GM19455 (cell line): ENCODE results near the gene ETV7.
A peak's percentile ranks its signal among the peaks of the same experiment; 100 is the strongest.
"Not testable (repeated sequence)": the region's sequence is repeated elsewhere in the genome, so short reads cannot be mapped to it uniquely, and the experiment has no call there.

Source experiments
- ATAC-seq: cut with Tn5 transposase; IDR thresholded peaks from one replicate; pipeline ENCODE4 v1.9.1; 2021; ENCODE audit not compliant: unreplicated experiment

ETV7 gene

GRCh38 chr6:36387440-36388303 is at the start of gene ETV7:
Gene ETV7, minus strand, starts transcription at chr6:36387669. Its CDS starts 128 bp downstream, at chr6:36387541.
- no peak for ATAC-seq

DNA sequence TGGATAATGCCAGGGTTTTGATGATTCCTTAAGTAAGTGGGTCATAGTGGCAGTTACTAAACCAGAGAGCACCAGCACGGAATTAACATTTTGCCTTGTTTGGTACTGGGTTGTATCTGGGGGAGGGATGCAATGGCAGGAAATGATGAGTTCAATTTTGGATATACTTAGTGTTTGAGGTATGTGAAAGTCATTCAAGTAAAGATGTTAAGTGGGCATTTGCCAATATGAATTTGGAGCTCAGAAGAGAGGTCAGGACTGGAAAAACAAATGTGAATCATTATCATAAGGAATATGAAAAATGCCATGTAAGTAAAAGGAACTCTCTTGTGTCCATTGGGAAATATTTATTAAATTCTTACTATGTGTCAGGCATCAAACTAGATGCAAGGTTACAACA is 49.0 kb upstream of the ETV7 start:
- ATAC-seq: no peak

DNA sequence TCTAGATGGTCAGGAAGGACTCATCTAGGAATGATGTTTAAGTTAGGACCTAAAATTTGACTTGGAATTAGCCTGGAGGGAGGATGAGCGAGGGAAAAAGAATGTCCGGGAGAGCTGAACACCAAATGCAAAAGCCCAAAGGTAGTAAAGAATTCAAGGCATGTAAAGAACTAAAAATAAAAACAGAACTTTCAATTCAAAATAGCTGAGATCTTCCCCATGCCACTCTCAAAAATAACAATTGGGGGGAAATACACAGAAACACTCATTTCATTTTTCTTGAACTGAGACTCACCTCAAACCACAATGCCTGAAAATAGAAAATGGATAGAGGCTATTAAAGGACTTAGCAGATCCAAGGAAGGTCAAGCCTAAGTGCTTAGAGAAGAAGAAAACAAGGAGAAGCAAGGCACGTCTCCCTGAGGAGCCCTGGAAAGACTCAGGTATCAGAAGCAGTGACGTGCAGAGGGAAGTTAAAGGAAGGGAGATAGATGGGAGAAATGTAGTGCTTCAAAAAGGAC is 44.7 kb upstream of the ETV7 start:
- no peak for ATAC-seq

- ATAC-seq: no peak
Observed at GRCh38 chr6:36431197-36431596, 43.7 kb upstream of the ETV7 start.

DNA sequence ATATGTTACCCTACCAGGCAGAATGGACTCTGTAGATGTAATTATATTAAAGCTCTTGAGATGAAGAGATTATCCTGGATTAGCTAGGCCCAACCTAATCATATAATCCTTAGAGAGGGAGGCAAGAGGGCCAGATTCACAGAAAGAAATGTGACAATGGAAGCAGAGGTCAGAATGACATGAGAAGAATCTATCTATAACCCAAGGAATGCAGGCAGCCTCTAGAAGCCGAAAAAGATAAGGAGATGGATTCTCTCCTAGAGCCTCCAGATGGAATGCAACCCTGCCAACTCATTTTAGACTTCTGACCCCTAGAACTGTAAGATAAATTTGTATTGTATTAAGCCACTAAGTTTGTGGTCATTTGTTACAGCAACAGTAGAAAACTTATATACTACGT is 42.9 kb upstream of the ETV7 start:
- no peak for ATAC-seq

DNA sequence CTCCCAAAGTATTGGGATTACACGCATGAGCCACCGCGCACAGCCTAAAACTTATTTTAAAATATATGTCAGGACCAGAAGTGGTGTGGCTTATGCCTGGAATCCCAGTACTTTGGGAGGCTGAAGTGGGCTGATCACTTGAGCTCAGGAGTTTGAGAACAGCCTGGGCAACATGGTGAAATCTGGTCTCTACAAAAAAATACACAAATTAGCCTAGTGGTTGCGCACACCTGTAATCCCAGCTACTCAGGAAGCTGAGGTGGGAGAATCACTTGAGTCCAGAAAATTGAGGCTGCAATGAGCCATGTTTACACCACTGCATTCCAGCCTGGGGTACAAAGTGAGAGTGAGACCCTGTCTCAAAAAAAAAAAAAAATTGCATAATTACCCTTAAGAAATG is 41.4 kb upstream of the ETV7 start:
- no peak for ATAC-seq

DNA sequence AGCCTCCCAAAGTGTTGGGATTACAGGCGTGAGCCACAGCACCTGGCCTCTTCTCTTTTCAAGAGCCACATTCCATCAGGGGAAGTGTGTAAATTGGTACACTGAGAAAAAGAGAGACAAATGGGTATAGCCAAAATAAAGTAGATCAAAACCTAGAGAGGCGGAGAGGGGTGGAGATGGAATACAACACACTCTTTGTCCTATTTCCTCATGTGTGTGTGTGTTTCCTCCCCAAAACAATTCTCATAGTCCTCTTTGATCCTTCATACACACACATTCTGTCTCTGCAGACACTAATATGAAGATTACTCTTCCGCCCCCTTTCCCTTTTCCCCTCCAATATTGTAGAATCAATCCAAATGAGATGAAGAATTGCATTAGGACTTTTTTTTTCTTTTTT is 39.2 kb upstream of the ETV7 start:
- no peak for ATAC-seq

- peak; percentile 91 for ATAC-seq
Observed at GRCh38 chr6:36423101-36423824, 35.8 kb upstream of the ETV7 start.

DNA sequence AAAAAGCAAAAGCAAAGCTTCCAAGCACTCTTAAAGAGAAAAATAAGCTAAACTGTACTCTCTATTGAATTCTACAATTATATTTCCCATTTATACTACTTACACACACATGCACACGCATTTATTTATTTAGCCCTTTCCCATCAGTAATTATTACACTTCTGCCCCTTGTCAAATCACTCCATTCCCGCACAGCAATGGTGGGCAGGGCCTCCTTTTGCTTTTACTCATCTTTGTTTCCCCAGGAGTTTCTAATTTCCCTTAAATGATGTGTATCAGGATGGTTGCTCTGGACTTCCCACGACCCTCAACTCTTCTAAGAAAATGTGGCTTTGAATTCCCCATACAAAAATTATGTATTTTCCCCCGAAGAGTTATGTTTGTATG is 35.2 kb upstream of the ETV7 start:
- ATAC-seq: peak; percentile 10

- no peak for ATAC-seq
Observed at GRCh38 chr6:36419310-36419709, 31.8 kb upstream of the ETV7 start.

GRCh38 chr6:36418558-36418957 is 31.1 kb upstream of the ETV7 start:
- no peak for ATAC-seq

DNA sequence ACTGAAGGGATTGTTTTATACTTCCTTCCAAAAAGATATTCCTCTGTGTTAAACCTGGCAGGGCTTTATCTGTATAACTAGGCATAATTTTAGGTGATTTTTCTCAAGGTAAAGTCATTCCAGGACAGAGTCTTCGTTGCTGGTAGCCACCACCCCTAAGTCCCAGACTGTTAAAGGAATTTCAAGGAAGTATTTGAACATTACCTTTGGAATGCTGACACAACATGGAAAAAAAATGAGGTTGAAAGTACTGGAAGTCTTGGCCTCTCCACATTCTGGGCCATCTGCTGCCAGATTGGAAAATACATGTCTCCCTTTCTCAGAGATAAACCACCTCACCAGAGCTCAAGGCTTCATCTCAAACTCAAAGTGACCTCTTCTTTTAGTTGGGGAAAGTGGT is 27.0 kb upstream of the ETV7 start:
- ATAC-seq: no peak

- no peak for ATAC-seq
Observed at GRCh38 chr6:36413489-36414480, 26.3 kb upstream of the ETV7 start.

DNA sequence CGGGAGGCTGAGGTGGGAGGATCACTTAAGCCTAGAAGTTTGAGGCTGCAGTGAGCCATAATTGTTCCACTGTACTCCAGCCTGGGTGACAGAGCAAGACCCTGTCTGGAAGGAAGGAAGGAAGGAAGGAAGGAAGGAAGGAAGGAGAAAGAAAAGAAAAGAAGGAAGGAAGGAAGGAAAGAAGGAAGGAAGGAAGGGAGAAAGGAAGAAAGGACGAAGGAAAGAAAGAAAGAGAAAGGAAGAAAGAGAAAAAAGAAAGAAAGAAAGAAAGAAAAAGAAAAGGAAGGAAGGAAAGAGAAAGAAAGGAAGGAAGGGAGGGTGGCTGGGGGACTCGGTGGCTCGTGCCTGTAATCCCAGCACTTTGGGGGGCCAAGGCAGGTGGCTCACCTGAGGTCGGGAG is 22.2 kb upstream of the ETV7 start:
- ATAC-seq: not testable (repeated sequence)

DNA sequence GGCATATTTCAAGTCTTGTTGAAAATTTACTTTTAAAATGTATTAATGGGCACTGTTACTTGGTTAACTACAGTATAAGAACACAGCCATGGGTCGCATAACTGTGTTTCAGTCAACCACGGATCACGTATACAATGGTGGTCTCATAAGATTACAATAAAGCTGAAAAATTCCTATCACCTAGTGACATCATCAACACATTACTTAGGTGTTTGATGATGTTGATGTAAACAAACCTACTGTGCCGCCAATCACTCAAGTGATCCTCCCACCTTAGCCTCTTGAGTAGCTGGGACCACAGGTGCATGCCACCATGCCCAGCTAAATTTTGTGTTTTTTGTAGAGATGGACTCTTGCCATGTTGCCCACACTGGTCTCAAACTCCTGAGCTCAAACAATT is 16.7 kb upstream of the ETV7 start:
- ATAC-seq: no peak

DNA sequence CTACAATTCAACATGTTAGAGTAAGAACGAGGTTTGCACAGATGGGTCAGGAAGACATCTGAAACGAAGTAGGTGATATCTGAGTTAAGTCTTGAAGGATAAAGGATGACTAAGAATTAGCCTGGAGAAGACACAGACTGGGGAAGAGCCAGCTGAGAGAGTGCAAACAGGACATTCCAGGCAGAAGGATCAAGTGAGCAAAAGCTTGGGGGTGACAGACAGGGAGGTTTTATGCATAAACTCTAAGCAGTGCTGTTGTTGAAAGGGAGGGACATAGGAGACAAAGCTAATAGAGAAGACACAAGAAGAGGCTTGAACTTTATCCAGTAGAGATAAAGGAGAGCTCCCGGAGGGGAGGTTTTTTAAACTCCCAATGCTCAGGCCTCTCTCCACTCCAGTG is 15.0 kb upstream of the ETV7 start:
- ATAC-seq: no peak

- ATAC-seq: no peak
Observed at GRCh38 chr6:36399970-36400369, 12.5 kb upstream of the ETV7 start.

DNA sequence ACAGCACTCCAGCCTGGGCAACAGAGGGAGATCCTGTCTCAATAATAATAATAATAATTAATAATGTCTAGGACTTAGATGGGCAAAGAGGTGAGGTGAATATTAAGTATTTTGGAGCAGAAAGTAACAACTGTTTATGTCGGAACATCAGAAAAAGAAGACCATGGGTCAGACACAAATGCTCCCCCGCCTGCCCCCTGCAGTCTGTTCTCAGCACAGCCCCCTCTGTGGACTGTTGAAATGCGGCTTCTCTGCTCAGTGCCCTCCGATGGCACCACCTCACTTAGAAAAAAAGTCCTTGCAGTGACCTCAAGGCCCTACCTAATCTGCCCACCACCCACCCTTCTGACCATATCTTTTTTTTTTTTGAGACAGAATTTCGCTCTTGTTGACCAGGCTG is 5.2 kb upstream of the ETV7 start:
- no peak for ATAC-seq

DNA sequence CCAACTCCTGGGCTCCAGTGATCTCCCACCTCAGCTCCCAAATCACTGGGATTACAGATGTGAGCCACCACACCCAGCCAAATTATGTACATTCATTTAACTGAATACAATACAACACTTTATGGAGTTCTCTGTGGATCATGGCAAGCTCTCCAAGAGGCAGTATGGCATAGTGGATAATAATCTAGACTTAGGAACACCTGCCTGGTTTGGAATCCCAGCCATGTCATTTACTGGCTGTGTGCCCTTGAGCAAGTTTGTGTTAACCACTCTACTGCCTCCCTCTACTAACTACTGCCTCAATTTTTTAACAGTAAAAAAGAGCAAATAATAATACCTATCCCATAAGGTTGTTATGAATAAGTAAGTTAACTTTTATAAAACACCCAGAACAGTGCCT is 1.9 kb upstream of the ETV7 start:
- no peak for ATAC-seq

DNA sequence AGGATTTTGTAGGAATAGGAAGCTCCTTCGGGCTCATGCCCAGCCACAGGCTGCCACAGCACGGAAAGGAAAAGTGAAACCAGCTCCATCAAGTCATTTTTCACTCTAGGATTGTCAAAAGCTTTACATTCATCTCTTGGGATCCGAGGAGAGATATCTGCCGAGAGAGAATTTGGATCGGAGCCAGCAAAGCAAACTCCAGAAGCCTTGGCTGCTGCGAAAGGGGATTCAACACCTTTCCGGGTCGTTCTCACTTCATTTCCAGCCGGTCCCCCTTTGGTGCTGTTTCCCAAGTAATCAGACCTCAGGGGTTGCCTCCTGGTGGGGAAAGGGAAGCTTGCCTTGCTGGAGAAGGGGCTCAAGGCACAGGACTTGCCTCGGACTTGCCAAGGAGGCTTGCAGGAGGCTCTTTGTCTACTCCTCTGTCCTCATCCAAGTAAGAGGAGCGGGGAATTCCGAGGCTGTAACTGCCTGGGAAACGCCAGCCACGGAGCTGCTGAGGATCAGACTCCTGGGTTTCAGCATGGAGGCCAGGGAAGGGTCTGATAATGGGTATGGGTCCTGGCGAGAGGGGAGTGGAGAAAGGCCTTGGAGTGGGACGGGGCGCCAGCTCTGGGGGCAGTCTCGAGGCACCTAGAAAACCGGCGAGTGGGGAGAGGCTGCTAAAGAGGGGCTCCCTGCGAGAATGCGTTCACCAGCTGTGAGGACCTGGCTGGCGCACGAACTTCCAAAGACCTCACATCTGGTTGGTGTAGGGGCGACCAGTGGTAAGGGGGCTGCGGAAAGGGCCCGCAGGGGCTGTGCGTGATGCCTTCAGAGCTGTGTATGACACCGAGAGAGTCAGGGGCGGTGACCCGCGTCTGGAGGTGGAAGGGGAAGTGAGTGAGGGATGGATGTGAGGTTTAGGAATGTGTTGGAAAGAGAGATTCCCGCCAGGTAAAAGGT is 702 bp downstream of the ETV7 start:
- ATAC-seq: no peak
